HepG2 (cell line): ENCODE data around the gene EPB41L1. TPM values are rescaled to one million over a fixed set of nuclear protein-coding genes. Genes with fewer than 3 reads are reported as not detected.
A peak's percentile ranks its signal among the peaks of the same experiment; 100 is the strongest.

ENCODE experiments used
- ARNT ChIP-seq: fragments of 450-650 bp; IDR thresholded peaks from 2 replicates; pipeline ENCODE4 v1.6.1; 2017
- CAMTA2 ChIP-seq: sonication (generic); formaldehyde crosslinking; IDR thresholded peaks from 2 replicates; pipeline ENCODE4 v1.4.0; 2020; ENCODE audit warnings: mild to moderate bottlenecking, missing genetic modification reagents, borderline replicate concordance
- CENPT ChIP-seq: sonication (generic); formaldehyde crosslinking; IDR thresholded peaks from 2 replicates; pipeline ENCODE4 v1.8.0; 2022; ENCODE audit warnings: low read depth, mild to moderate bottlenecking, moderate library complexity, missing genetic modification reagents
- CENPX ChIP-seq: sonication (generic); formaldehyde crosslinking; IDR thresholded peaks from 2 replicates; pipeline ENCODE4 v1.9.0; 2021; ENCODE audit warnings: mild to moderate bottlenecking, missing genetic modification reagents, moderate library complexity
- HCFC1 ChIP-seq: fragments of 150-350 bp; IDR thresholded peaks from 2 replicates; pipeline ENCODE4 v1.6.1; 2014; ENCODE audit warnings: low read depth, low read length
- JUND ChIP-seq: sonication (generic); formaldehyde crosslinking; IDR thresholded peaks from 2 replicates; pipeline ENCODE4 v1.8.0; 2022; ENCODE audit warnings: mild to moderate bottlenecking, missing genetic modification reagents
- MEIS1 ChIP-seq: sonication (generic); formaldehyde crosslinking; IDR thresholded peaks from 2 replicates; pipeline ENCODE4 v1.9.0; 2021; ENCODE audit warnings: mild to moderate bottlenecking, missing genetic modification reagents, moderate library complexity, borderline replicate concordance
- MEIS2 ChIP-seq: sonication (generic); formaldehyde crosslinking; IDR thresholded peaks from 2 replicates; pipeline ENCODE4 v1.9.0; 2021; ENCODE audit warnings: mild to moderate bottlenecking, missing genetic modification reagents
- PAF1 ChIP-seq: IDR thresholded peaks from 2 replicates; pipeline ENCODE4 v1.6.1; 2016; ENCODE audit warnings: missing genetic modification reagents, missing compliant biosample characterization
- PAXIP1 ChIP-seq: sonication (generic); formaldehyde crosslinking; conservative IDR thresholded peaks from 2 replicates; pipeline ENCODE4 v1.4.0; 2020; ENCODE audit warnings: mild to moderate bottlenecking, missing genetic modification reagents, moderate library complexity
- RBAK ChIP-seq: sonication (generic); formaldehyde crosslinking; IDR thresholded peaks from 2 replicates; pipeline ENCODE4 v1.5.1; 2020; ENCODE audit warnings: mild to moderate bottlenecking, missing genetic modification reagents
- RNF2 ChIP-seq: fragments of 450-650 bp; conservative IDR thresholded peaks from 2 replicates; pipeline ENCODE4 v1.6.1; 2016; ENCODE audit warnings: low read depth
- RXRB ChIP-seq: IDR thresholded peaks from 2 replicates; pipeline ENCODE4 v1.6.1; 2016; ENCODE audit warnings: borderline replicate concordance, missing genetic modification reagents, missing compliant biosample characterization
- TCF12 ChIP-seq, 2 experiments: fragments of 450-650 bp in 1 of 2; sonication (generic) in 1 of 2; formaldehyde crosslinking in 1 of 2; IDR thresholded peaks; 2 replicates each; pipeline versions ENCODE4 v1.6.1 to v1.8.0; 2017 to 2022; ENCODE audit warnings: antibody characterized with exemption in 1 of 2, mild to moderate bottlenecking in 1 of 2, missing genetic modification reagents in 1 of 2, moderate library complexity in 1 of 2
- TEAD2 ChIP-seq: sonication (generic); formaldehyde crosslinking; IDR thresholded peaks from 2 replicates; pipeline ENCODE4 v1.9.0; 2021; ENCODE audit warnings: missing genetic modification reagents
- USF2 ChIP-seq, 2 experiments: sonication (generic) in 1 of 2; formaldehyde crosslinking in 1 of 2; IDR thresholded peaks; 2 replicates each; pipeline versions ENCODE4 v1.5.1 to v1.6.1; 2011 to 2020; ENCODE audit warnings: borderline replicate concordance in 1 of 2, low read depth in 1 of 2, low read length in 1 of 2, mild to moderate bottlenecking in 1 of 2, missing genetic modification reagents in 1 of 2, moderate library complexity in 1 of 2
- ZBTB2 ChIP-seq: sonication (generic); formaldehyde crosslinking; IDR thresholded peaks from 2 replicates; pipeline ENCODE4 v1.8.0; 2022; ENCODE audit warnings: low read depth, missing genetic modification reagents
- ZNF446 ChIP-seq: sonication (generic); formaldehyde crosslinking; IDR thresholded peaks from 2 replicates; pipeline ENCODE4 v1.5.0; 2020; ENCODE audit warnings: mild to moderate bottlenecking, missing genetic modification reagents
- ZNF562 ChIP-seq: sonication (generic); formaldehyde crosslinking; IDR thresholded peaks from 2 replicates; pipeline ENCODE4 v1.8.0; 2022; ENCODE audit warnings: missing genetic modification reagents, borderline replicate concordance
- ZNF724P ChIP-seq: sonication (generic); formaldehyde crosslinking; IDR thresholded peaks from 2 replicates; pipeline ENCODE4 v1.8.0; 2022; ENCODE audit warnings: missing genetic modification reagents, borderline replicate concordance
- polyA plus RNA-seq, 8 experiments: library from polyadenylated mRNA; depleted of rRNA in 3 of 8; stranded (reverse) in 7 of 8; unstranded in 1 of 8; fragments of >200 nt; fragmentation: Illumina TruSeq in 4 of 8; extraction: Trizol in 4 of 8; gene quantifications; 2 replicates each; pipeline versions ENCODE4 v1.2.1 to v1.2.3, GENCODE V29; 2011 to 2016; ENCODE audit warnings: low read depth in 4 of 8, missing spikeins in 1 of 8, mixed read lengths in 1 of 8; ENCODE audit not compliant: insufficient read depth in 1 of 8
- total RNA-seq, 5 experiments: library from RNA; depleted of rRNA; stranded (reverse); fragments of >200 nt; fragmentation: Illumina TruSeq; extraction: Trizol; gene quantifications; 2 replicates each; pipeline ENCODE4 v1.2.3, GENCODE V29; 2016; ENCODE audit warnings: low read depth in 1 of 5
- TF ChIP-seq, protein P1 (sequence below): sonication (generic); formaldehyde crosslinking; IDR thresholded peaks from 2 replicates; pipeline ENCODE4 v1.8.1; 2023; ENCODE audit warnings: mild to moderate bottlenecking, moderate library complexity, missing genetic modification reagents

The EPB41L1 gene
- total and polyA plus RNA-seq, 2 of the 13 experiments (the other 11 are each of a cell fraction or from before 2014, with no cell fraction given): 16.7 to 39.0 TPM

DNA sequence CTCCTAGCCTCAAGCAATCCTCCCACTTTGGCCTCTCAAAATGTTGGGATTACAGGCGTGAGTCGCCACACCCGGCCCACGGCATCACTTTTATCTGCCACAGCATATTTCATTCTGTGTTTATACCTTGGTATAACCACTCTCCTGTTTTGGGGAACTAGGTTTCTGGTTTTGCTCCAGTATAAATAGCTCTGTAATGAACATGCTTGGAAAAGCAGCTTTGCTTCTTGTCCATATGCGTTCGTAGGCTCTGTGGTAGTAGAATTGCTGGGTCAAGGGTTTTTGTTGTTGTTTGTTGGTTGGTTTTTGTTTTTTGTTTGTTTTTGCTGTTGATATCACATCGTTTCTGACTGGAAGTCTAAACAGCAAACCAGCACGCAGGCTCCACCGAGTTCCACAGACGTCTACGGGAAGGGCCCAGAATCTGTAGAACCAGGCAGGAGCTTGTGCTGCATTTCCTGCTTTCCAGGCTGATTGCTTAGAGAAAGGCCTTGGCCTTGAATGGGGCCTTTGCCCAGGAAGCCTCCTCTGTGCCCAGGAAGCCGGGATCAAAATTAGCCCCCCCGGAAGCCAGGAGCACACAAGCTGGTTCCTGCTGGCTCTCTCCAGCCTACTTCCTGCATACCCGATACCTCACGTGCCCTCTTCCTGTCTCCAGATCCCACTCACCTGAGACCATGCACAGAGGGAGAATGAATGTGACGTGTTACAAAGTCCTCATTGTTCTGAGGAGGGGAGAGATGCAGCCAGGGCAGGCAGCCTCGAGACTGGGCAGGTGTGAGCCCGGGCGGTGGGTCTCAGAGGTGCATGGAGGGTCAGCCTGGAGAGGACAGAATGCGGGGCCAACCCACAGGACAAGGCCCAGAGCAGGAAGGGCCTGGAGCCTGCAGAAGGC is 116.5 kb downstream of the EPB41L1 start (continued):
- TF ChIP-seq RNF2: no peak
- TF ChIP-seq PAF1 (CRISPR knock-in tag): no peak
- TF ChIP-seq PAXIP1 (CRISPR knock-in tag): peak; percentile 62
- peak; percentile 29; the same call in 1 of the 2 replicates for TF ChIP-seq HCFC1
- TF ChIP-seq MEIS1 (CRISPR knock-in tag): no peak; the same call in 1 of the 2 replicates
- peak; percentile 75 for TF ChIP-seq USF2 (IDR thresholded peaks at IDR 0.05; ENCODE audit: low read depth, low read length)
- peak; percentile 77; the same call in 1 of the 2 replicates for TF ChIP-seq USF2 (CRISPR knock-in tag; IDR thresholded peaks at IDR 0.05; ENCODE audit: borderline replicate concordance)
- no peak for TF ChIP-seq CAMTA2
- no peak for TF ChIP-seq ZNF724P (CRISPR knock-in tag)
- no peak for TF ChIP-seq TEAD2 (CRISPR knock-in tag)
- TF ChIP-seq CENPX (CRISPR knock-in tag): no peak
- TF ChIP-seq ARNT: no peak
- TF ChIP-seq MEIS2 (CRISPR knock-in tag): no peak
- no peak for TF ChIP-seq CENPT (CRISPR knock-in tag)
- TF ChIP-seq, protein P1, sequence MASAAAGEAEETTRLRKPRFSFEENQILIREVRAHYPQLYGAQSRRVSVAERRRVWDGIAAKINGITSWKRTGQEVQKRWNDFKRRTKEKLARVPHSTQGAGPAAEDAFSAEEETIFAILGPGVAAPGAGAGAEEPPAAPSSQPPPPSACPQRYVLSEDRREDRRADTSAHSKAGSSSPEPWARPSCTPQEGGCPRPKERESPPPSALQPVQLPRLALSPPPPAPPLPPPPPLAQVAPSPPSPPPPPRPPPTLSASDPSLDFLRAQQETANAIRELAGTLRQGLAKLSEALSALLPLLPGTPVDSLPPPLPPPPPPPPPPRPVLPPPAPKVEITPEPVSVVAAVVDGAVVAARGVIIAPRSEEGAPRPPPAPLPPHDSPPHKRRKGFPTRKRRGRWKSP (CRISPR knock-in tag): no peak
- no peak for TF ChIP-seq ZNF446 (CRISPR knock-in tag)
- no peak for TF ChIP-seq RBAK (CRISPR knock-in tag)
- TF ChIP-seq JUND: no peak
- no peak for TF ChIP-seq TCF12 (IDR thresholded peaks at IDR 0.05)
- TF ChIP-seq TCF12 (CRISPR knock-in tag; IDR thresholded peaks at IDR 0.05): no peak
- no peak for TF ChIP-seq ZNF562 (CRISPR knock-in tag)
- peak; percentile 49 for TF ChIP-seq RXRB (CRISPR knock-in tag)
- TF ChIP-seq ZBTB2 (CRISPR knock-in tag): peak; percentile 39; the same call in 1 of the 2 replicates
